SK-N-SH (cell line): Measurements from ENCODE around the gene GTF3C1. TPM values are rescaled to one million over a fixed set of nuclear protein-coding genes. Genes with fewer than 3 reads are reported as not detected.

Experiments
- CTCF ChIA-PET: fragments of 300-600, 350-600 bp; formaldehyde crosslinking; extraction: SDS; loops from one replicate; lab custom pipeline; 2021; lab: Yijun Ruan, JAX
- POLR2A ChIA-PET: fragments of 350-600 bp; sonication (Branson Sonifier 250); formaldehyde crosslinking; extraction: SDS; loops from one replicate; lab custom pipeline; 2020; ENCODE audit warnings: antibody characterized with exemption, inconsistent platforms; lab: Yijun Ruan, JAX
- DNase-seq: peaks from one replicate; pipeline ENCODE4 v3.0.0; 2012
- H2AFZ ChIP-seq: fragments of 200-600 bp; sonication (generic); 2 replicates; pipeline ENCODE4 v1.8.1; 2016; ENCODE audit warnings: antibody characterized with exemption, mild to moderate bottlenecking, low read depth
- H3F3A ChIP-seq: fragments of 200-600 bp; sonication (generic); replicated peaks from 2 replicates; pipeline ENCODE3; 2016; ENCODE audit warnings: antibody characterized with exemption, mild to moderate bottlenecking; ENCODE audit not compliant: insufficient read depth
- H3K27ac ChIP-seq, 2 experiments: fragments of 200-500 bp in 1 of 2; fragments of 200-600 bp in 1 of 2; sonication (Bioruptor generic) in 1 of 2; sonication (generic), shearing (Covaris generic) in 1 of 2; 2 replicates each; pipeline versions ENCODE4 v1.5.1 to v1.6.1; 2014 to 2016; ENCODE audit warnings: low read depth in 2 of 2, inconsistent platforms in 1 of 2, low read length in 1 of 2, mild to moderate bottlenecking in 1 of 2, mixed read lengths in 1 of 2
- H3K27me3 ChIP-seq: fragments of 200-600 bp; sonication (generic), shearing (Covaris generic); 2 replicates; pipeline ENCODE4 v1.6.1; 2016; ENCODE audit warnings: mixed run types; ENCODE audit not compliant: insufficient read depth
- H3K36me3 ChIP-seq, 2 experiments: fragments of 200-500 bp in 1 of 2; fragments of 200-600 bp in 1 of 2; sonication (Bioruptor generic) in 1 of 2; sonication (generic) in 1 of 2; replicated peaks in 1 of 2; 2 replicates each; pipeline versions ENCODE3 to v1.5.1; 2014 to 2016; ENCODE audit warnings: low read length in 1 of 2, mild to moderate bottlenecking in 1 of 2; ENCODE audit not compliant: insufficient read depth in 2 of 2, control insufficient read depth in 1 of 2
- H3K4me1 ChIP-seq, 2 experiments: fragments of 200-500 bp in 1 of 2; fragments of 200-600 bp in 1 of 2; sonication (Bioruptor generic) in 1 of 2; sonication (generic), shearing (Covaris generic) in 1 of 2; 2 replicates each; pipeline versions ENCODE4 v1.5.1 to v1.6.1; 2014 to 2016; ENCODE audit warnings: low read depth in 1 of 2, low read length in 1 of 2, mixed run types in 1 of 2; ENCODE audit not compliant: insufficient read depth in 2 of 2, control insufficient read depth in 1 of 2
- H3K4me2 ChIP-seq: fragments of 200-600 bp; sonication (generic), shearing (Covaris generic); 2 replicates; pipeline ENCODE4 v1.6.1; 2017; ENCODE audit warnings: mixed run types
- H3K4me3 ChIP-seq, 2 experiments: fragments of 200-500 bp in 1 of 2; fragments of 200-600 bp in 1 of 2; sonication (Bioruptor generic) in 1 of 2; sonication (generic), shearing (Covaris generic) in 1 of 2; 2 replicates each; pipeline versions ENCODE4 v1.5.1 to v1.8.1; 2014 to 2016; ENCODE audit warnings: low read depth in 2 of 2, inconsistent platforms in 1 of 2, low read length in 1 of 2, mild to moderate bottlenecking in 1 of 2, mixed read lengths in 1 of 2, moderate library complexity in 1 of 2
- H3K79me2 ChIP-seq: fragments of 200-600 bp; sonication (generic); 2 replicates; pipeline ENCODE4 v1.8.1; 2017; ENCODE audit warnings: mild to moderate bottlenecking; ENCODE audit not compliant: insufficient read depth
- H3K9ac ChIP-seq: fragments of 200-600 bp; sonication (generic); 2 replicates; pipeline ENCODE4 v1.6.1; 2017; ENCODE audit warnings: mixed run types
- H3K9me2 ChIP-seq: fragments of 200-600 bp; sonication (generic); 2 replicates; pipeline ENCODE4 v1.6.1; 2017; ENCODE audit warnings: mixed run types
- H3K9me3 ChIP-seq: fragments of 200-600 bp; sonication (generic); 2 replicates; pipeline ENCODE4 v1.6.1; 2017; ENCODE audit warnings: mixed run types, mild to moderate bottlenecking, moderate library complexity
- H4K20me1 ChIP-seq: fragments of 200-600 bp; sonication (generic); 2 replicates; pipeline ENCODE4 v1.6.1; 2017; ENCODE audit warnings: mild to moderate bottlenecking, mixed run types; ENCODE audit not compliant: insufficient read depth
- FOXM1 ChIP-seq: IDR thresholded peaks from 2 replicates; pipeline ENCODE4 v1.4.0; 2012; ENCODE audit warnings: low read depth, mild to moderate bottlenecking
- MAX ChIP-seq: IDR thresholded peaks from 2 replicates; pipeline ENCODE4 v1.4.0; 2012; ENCODE audit warnings: low read depth
- MEF2A ChIP-seq: IDR thresholded peaks from 2 replicates; pipeline ENCODE4 v1.4.0; 2012; ENCODE audit warnings: low read depth, borderline replicate concordance
- MXI1 ChIP-seq: IDR thresholded peaks from 2 replicates; pipeline ENCODE4 v1.6.1; 2012; ENCODE audit warnings: mild to moderate bottlenecking, low read depth, low read length, improper control_type of control experiment
- PBX3 ChIP-seq: IDR thresholded peaks from 2 replicates; pipeline ENCODE4; 2012
- RXRA ChIP-seq: IDR thresholded peaks from 2 replicates; pipeline ENCODE4 v1.4.0; 2012; ENCODE audit warnings: low read depth, mild to moderate bottlenecking, borderline replicate concordance
- TCF12 ChIP-seq: IDR thresholded peaks from 2 replicates; pipeline ENCODE4 v1.4.0; 2012
- USF1 ChIP-seq: IDR thresholded peaks from 2 replicates; pipeline ENCODE4 v1.4.0; 2012; ENCODE audit warnings: low read depth, borderline replicate concordance
- USF2 ChIP-seq: fragments of 150-350 bp; IDR thresholded peaks from 2 replicates; pipeline ENCODE4 v1.6.1; 2017; ENCODE audit warnings: antibody characterized with exemption, low read length, low read depth, borderline replicate concordance
- YY1 ChIP-seq: IDR thresholded peaks from 2 replicates; pipeline ENCODE4 v1.4.0; 2012; ENCODE audit warnings: low read depth, mild to moderate bottlenecking
- WGBS: methylation state at CpG from one replicate; pipeline ENCODE4 v1.1.6; 2017; ENCODE audit warnings: low lambda C conversion rate; 5-methylcytosine and 5-hydroxymethylcytosine counted together
- polyA plus RNA-seq, 3 experiments: library from polyadenylated mRNA; depleted of rRNA; stranded (reverse); fragments of >200 nt; gene quantifications; 2 replicates each; pipeline ENCODE4 v1.2.3, GENCODE V29; 2012
- TF ChIP-seq, protein P1 (sequence below): IDR thresholded peaks from 2 replicates; pipeline ENCODE4 v1.6.1; 2012; ENCODE audit warnings: mild to moderate bottlenecking, low read depth, low read length, moderate library complexity

GTF3C1 gene
- polyA plus RNA-seq, 1 of the 3 experiments (the other 2 are of a cell fraction): 47.2 TPM

DNA sequence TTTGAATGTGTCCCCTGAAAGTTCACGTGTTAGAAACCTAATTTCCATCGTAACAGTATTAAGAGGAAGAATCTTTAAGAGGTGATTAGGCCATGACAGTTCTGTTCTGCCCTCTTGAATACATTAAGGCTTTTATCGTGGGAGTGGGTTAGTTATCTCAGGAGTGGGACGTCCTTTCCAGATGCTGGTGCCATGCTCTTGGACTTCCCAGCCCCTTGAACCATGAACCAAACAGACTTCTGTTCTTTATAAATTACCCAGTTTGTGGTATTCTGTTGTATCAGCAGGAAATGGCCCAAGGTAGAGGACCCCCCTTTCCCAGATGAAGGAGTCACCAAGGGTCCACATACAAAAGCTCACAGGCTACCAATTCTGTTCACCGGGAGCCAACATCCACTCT, 10.1 kb downstream of the GTF3C1 start (continued):
- TF ChIP-seq USF1: no peak

- H3K9me2 ChIP-seq: no peaks in the 10 kb centered on the region
- POLR2A ChIA-PET: no interaction called here
- no peak for TF ChIP-seq TCF12
- no peak for TF ChIP-seq FOXM1
- no peak for TF ChIP-seq USF2
- no peak for TF ChIP-seq MXI1
- no peak for TF ChIP-seq MEF2A
- TF ChIP-seq PBX3: no peak
- no peak for TF ChIP-seq YY1
- no peak for TF ChIP-seq MAX
- TF ChIP-seq, protein P1, sequence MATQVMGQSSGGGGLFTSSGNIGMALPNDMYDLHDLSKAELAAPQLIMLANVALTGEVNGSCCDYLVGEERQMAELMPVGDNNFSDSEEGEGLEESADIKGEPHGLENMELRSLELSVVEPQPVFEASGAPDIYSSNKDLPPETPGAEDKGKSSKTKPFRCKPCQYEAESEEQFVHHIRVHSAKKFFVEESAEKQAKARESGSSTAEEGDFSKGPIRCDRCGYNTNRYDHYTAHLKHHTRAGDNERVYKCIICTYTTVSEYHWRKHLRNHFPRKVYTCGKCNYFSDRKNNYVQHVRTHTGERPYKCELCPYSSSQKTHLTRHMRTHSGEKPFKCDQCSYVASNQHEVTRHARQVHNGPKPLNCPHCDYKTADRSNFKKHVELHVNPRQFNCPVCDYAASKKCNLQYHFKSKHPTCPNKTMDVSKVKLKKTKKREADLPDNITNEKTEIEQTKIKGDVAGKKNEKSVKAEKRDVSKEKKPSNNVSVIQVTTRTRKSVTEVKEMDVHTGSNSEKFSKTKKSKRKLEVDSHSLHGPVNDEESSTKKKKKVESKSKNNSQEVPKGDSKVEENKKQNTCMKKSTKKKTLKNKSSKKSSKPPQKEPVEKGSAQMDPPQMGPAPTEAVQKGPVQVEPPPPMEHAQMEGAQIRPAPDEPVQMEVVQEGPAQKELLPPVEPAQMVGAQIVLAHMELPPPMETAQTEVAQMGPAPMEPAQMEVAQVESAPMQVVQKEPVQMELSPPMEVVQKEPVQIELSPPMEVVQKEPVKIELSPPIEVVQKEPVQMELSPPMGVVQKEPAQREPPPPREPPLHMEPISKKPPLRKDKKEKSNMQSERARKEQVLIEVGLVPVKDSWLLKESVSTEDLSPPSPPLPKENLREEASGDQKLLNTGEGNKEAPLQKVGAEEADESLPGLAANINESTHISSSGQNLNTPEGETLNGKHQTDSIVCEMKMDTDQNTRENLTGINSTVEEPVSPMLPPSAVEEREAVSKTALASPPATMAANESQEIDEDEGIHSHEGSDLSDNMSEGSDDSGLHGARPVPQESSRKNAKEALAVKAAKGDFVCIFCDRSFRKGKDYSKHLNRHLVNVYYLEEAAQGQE: no peak
- no peak for TF ChIP-seq RXRA
- CTCF ChIA-PET: interaction anchor here (0.6 to 1.7 kb wide), 3 partner anchors 23 to 429 kb away, joined by 3 to 5 read pairs (median 4); no protein-coding TSS in a partner anchor
- no peaks in the 10 kb centered on the region for H3K4me1 ChIP-seq
- no peak for DNase-seq
- peaks cover 7% of the 10 kb centered on the region; the same call in 1 of the 2 replicates for H3K79me2 ChIP-seq
- H3K27me3 ChIP-seq: no peaks in the 10 kb centered on the region
- no peaks in the 10 kb centered on the region for H4K20me1 ChIP-seq
- H3K27ac ChIP-seq: no peak overlapping the region
- no peak overlapping the region for H3K4me2 ChIP-seq
- H3K4me3 ChIP-seq: no peak overlapping the region
- H2AFZ ChIP-seq: no peak overlapping the region
- H3K9me3 ChIP-seq: no peaks in the 10 kb centered on the region
- no peak overlapping the region for H3K9ac ChIP-seq
- 100% methylated on average over 2 of the region's 2 CpGs for WGBS
- H3K36me3 ChIP-seq: peaks cover 66 to 85% of the 10 kb centered on the region in 2 experiments
- H3F3A ChIP-seq: no peaks in the 10 kb centered on the region
Observed at GRCh38 chr16:27539120-27539519, 10.6 kb downstream of the GTF3C1 start.
